GM03348 (cell line): ENCODE measurements around the gene ZDHHC4.

Experiments
- DNase-seq: peaks from one replicate; pipeline ENCODE4 v3.0.0; 2012; ENCODE audit warnings: low spot score

The ZDHHC4 gene

DNA sequence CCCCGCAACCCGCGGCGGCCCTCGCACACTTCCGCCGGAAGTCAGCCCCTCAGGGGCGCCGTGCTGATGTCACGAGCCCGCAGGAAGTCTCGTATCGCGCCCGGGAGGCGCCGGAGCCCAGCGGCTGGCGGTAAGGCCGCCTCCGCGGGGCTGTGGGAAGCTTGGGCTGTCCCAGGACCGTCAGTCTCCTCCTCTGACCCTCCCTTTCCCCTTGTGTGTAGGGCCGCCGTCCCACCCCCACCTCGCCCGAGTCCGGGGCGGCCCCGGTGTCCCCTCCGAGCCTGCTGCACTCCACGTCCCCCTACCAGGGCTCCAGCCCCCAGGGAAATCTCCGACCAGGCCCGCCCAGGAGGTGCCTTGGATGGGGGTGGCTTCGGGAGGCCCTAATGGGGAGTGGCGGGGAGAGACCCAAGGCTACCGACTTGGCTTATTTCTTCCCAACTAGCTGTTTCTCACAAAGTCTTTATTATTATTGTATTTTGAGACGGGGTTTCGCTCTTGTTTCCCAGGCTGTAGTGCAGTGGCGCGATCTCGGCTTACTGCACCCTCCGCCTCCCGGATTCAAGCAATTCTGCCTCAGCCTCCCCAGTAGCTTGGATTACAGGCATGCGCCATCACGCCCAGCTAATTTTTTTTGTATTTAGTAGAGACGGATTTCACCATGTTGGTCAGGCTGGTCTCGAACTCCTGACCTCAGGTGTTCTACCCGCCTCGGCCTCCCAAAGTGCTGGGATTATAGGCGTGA lies at the start of gene ZDHHC4:
ZDHHC4 (plus strand) TSS at position 86 of the 745 bp plus-strand sequence. CDS start 3,108 bp downstream, outside the sequence.
- DNase-seq = peak; percentile 98

GRCh38 chr7:6528401-6529130 lies 48.7 kb upstream of the ZDHHC4 start:
- no peak for DNase-seq

DNA sequence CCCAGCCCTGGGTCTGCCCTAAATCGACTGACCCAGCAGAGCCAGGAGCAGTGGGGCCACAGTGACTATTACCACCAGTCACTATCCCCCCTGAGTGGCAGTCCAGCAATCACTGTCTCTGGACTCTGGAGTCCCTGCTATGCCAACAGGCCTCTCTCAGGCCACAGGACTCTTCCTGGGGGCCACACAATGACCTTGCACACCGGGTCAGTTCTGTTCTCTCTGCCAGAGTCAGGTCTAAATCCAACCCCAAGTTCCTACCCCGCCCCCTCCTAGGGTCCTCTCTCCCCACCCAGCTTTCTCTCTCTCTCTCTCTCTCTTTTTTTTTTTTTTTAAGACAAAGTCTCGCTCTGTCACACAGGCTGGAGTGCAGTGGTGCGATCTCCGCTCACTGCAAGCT lies 47.6 kb upstream of the ZDHHC4 start:
- no peak for DNase-seq

DNA sequence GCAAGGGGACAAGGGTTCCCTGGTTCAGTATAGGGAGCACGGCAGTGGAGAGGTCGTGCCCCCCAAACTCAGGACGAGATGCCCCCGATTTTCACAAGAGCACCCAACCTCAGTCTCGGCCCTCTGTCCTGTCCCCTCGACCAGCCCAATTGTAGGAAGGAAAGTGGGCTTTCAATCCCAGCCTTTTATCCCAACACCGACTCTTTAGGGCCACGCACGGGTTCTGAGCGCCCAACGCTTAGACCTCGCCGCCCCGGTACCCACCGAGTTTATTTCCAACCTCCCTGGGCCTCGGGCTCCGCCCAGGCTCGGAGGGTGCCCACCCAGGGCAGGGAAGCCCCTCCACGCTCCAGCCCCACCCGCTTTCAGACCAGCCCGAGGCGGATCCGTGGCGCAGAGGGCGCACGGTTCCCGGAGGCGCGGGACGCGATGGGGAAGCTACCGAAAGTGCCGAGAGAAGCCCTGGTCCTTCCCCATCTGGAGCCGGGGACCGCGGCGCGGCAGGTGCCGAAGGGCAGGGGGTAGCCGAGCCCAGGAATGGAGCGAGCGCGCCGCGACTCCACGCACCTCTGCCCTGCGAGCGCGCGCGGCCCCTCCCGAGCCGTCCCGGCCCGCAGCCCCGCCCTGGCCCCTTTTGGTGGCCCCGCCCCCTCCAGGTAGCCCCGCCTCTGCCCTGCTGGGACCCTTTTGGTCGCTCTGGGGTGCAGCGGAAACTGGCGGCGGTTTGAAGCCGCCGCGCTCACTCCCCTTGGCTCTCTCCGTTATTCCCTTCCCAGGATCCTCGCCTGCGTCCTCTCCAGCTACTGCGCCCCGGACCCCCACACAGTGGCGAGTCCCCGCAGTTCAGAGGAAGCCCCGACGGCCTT lies 46.4 kb upstream of the ZDHHC4 start:
- no peak for DNase-seq

DNA sequence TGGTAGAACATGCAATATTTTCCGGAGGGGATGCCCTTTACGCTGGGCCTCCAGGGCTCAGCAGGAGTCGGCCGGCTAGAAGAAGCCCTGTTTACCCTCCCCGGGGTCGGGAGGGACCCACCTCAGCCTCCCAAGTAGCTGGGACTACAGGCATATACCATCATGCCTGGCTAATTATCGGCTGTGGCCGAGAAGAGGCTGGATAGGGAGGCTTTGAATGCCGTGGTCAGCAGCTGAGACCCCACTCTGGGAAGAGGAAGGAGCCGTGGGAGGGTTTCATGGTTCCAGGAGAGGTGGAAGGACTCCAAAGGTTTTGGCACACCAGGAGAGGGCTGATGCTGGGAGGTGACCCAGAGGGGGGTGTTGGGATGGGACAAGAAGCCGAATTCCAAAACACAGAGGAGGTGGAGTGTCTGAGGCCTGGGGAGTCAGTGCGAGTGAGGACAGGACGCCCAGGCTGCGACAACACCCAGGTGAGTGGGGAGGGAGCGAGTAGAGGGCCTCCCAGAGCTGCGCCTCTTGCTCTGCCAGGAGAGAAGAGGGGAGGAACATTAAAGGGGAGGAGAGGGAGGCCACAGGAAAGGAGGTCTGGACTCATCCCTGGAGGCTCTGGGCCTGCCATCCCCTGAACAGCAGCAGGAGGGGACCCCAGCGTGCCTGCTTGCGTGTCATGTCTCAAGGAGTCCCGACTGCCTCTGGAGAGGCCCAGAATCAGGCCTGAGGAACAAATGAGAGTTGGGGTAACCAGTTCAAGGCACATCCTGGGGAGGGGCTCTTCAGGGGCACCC lies 45.6 kb upstream of the ZDHHC4 start:
- no peak for DNase-seq

DNA sequence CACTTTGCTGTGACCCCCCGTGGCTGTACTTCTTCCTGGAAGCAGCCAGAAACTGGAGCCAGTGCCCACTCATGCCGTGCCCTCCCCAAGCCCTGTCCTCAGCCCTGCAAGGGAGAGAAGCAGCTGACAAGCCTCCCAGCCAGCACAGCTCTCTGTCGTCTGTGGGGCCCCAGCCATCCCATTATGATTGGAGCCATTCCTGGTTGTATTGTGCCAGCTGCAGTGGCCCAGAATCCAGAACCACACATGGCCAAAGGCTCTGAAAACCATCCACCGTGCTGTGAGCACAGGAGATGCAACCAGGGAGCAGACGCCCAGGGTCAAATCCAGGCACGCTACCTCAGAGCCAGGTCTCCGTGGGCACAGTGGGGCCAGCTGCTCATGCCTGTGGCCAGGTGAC lies 44.7 kb upstream of the ZDHHC4 start:
- no peak for DNase-seq

GRCh38 chr7:6533893-6534495 lies 43.3 kb upstream of the ZDHHC4 start:
- no peak for DNase-seq

GRCh38 chr7:6536262-6537260 lies 40.7 kb upstream of the ZDHHC4 start:
- DNase-seq = no peak

DNA sequence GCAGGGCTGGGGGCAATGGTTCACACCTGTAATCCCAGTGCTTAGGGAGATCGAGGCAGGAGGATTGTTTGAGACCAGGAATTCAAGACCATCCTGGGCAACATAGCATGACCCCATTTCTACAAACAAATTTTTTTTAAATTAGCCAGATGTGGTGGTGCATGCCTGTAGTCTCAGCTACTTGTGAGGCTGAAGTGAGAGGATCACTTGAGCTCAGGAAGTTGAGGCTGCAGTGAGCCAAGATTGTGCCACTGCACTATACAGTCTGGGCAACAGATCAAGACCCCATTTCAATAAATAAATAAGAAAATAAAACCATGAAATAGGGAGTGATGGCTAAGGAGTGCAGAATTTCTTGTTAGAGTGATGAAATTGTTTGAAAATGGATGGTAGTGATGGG lies 34.9 kb upstream of the ZDHHC4 start:
- no peak for DNase-seq

GRCh38 chr7:6545398-6546126 lies 31.7 kb upstream of the ZDHHC4 start:
- peak; percentile 15 for DNase-seq

- no peak for DNase-seq
These were observed 30.6 kb upstream of the ZDHHC4 start for GRCh38 chr7:6546498-6547251.

- DNase-seq = no peak
These were observed 29.9 kb upstream of the ZDHHC4 start for GRCh38 chr7:6547400-6547799.

GRCh38 chr7:6551016-6551511 lies 26.2 kb upstream of the ZDHHC4 start, which contains the start of gene GRID2IP:
Gene GRID2IP, minus strand, starts transcription at chr7:6551461. Its CDS starts 25 bp downstream, at chr7:6551436.
- no peak for DNase-seq

GRCh38 chr7:6553448-6554044 lies 23.7 kb upstream of the ZDHHC4 start:
- DNase-seq = peak; percentile 7

GRCh38 chr7:6554848-6555247 lies 22.4 kb upstream of the ZDHHC4 start:
- no peak for DNase-seq

DNA sequence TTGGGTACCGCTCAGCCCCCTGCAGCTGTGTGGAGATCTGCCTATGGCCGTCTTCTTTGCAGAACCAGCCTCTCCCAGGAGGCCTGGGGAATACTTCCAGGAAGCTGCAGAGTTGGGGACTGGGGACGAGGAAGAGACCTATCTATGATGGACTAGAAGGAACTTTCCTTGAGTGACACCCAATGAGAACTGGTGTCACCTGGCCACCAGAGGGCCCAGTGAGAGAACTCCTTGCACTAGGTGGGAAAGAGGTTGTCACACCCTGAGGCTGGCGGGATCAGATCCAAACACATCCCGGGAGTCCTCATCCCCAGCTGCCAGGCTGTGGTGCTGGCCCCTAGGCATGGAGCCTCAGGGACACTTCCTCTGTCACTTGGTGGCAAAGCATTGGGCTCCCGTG lies 21.1 kb upstream of the ZDHHC4 start:
- no peak for DNase-seq

DNA sequence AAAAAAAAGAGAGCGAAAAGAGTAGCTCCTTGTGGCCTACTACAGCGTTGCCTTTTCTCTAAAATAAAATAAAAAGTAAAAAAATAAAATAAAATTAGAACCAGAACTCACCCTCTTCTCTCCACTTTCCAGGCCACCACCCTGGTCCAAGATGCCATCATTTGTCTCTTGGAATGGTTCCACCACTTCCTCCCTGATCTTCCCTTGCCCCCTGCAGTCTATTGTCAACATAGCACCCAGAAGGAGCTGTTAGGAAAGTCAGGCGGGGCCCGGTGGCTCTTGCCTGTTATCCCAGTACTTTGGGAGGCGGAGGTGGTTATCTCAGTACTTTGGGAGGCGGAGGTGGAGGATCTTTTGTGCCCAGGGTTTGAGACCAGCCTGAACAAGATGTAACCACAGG lies 18.4 kb upstream of the ZDHHC4 start:
- peak; percentile 72 for DNase-seq

DNA sequence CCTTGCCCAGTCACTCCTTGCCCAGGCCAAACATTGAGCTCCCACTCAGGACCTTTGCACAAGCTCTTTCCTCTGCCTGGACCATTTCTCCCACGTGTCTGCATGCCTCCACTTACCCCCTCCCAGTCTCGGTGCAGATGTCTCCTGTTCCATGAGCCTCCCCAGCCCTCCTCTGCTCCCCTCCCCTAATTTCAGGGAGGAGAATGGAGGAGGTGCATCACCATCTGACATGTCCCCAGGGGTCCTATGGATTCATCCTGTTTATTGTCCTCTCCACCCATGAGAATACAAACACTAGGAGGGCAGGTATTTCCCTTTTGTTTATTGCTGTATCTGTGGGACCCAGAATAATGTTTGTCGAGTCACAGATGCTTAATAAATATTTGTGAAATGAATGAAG lies 17.4 kb upstream of the ZDHHC4 start:
- DNase-seq = no peak
